Measurements from ENCODE around the gene ORM2. TPM values are rescaled to one million over a fixed set of nuclear protein-coding genes. Genes with fewer than 3 reads are reported as not detected.

Gene ORM2
- total RNA-seq, 1 donor from 2014 or later, result not detected

GRCh38 chr9:114314256-114314867, 15.3 kb upstream of the ORM2 start:
- Mint-ChIP-seq H3K27ac (ENCODE audit: unreplicated experiment) (no peak overlapping the region), H3K4me1 (ENCODE audit: low read depth, unreplicated experiment) (peaks cover 4% of the 10 kb centered on the region), H3K4me3 (ENCODE audit: unreplicated experiment) (no peak overlapping the region), H3K9me3 (ENCODE audit: unreplicated experiment) (peaks cover 5% of the 10 kb centered on the region), H3K36me3 (ENCODE audit: low read depth, unreplicated experiment) (peaks cover 13% of the 10 kb centered on the region), H3K27me3 (ENCODE audit: low read depth, unreplicated experiment) (peaks cover 5% of the 10 kb centered on the region)
- Histone ChIP-seq H4K20me1 (ENCODE audit: insufficient read depth, low read length) (no peaks in the 10 kb centered on the region), H3K27ac (ENCODE audit: low read depth, low read length) (no peak overlapping the region), H3K4me3 (ENCODE audit: insufficient read depth, low read depth, low read length) (no peak overlapping the region), H2AFZ (ENCODE audit: low read depth, low read length) (no peak overlapping the region), H3K36me3 (ENCODE audit: insufficient read depth, low read length) (no peaks in the 10 kb centered on the region), H3K79me2 (ENCODE audit: insufficient read depth, low read length) (no peaks in the 10 kb centered on the region), H3K9ac (ENCODE audit: low read length) (no peak overlapping the region), H3K4me2 (ENCODE audit: low read length) (no peak overlapping the region), H3K9me3 (ENCODE audit: insufficient read depth, low read depth, low read length) (no peaks in the 10 kb centered on the region), H3K27me3 (ENCODE audit: insufficient read depth, low read length) (no peaks in the 10 kb centered on the region), H3K4me1 (ENCODE audit: insufficient read depth, low read length) (peaks cover 3% of the 10 kb centered on the region)
- no peak for TF ChIP-seq CTCF (IDR thresholded peaks at IDR 0.05; ENCODE audit: insufficient read depth, low read depth, low read length)
- TF ChIP-seq EZH2 (IDR thresholded peaks at IDR 0.05; ENCODE audit: insufficient read depth, low read length), result no peak
- no peak for DNase-seq (ENCODE audit: low read depth)
- FAIRE-seq, result no peak

DNA sequence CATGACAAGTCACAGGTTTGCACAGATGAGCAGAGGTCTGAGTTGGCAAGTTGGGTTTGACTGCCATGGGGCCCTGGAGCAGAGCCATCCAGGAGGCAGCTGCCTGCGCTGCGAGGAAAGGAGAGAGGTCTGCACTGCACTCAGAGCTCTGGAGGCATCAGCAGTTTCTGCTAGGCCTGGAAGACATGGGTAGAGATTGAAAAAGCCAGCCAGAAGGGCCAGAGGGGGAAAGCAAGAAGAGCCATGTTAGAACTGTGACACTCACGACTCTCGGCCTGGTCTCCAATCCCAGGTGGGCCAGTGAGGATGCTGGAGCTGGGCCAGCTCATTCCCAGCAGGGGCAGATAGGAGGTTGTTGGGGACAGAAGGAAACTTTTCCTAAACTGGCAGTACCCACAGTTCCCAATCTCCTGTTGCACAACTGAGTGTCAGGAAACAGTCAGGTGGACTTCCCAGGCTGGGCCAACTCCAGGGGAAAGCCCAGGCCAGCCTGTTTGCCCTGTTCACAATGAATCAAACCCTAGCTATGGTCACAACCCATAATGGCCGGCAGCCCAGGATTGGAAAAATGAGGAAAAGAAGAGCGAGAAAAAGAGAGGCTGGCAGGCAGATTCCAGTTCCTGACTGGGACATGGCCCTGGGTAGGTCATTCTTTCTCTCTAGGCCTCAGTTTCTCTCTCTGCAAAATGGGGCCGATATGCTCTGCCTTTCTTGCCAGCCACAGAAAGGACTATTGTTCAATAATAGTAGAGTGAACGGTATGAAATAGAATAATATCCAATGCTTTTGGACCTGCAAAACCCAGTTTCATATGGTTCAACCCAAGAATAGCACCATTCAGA, 14.6 kb upstream of the ORM2 start:
- no peaks in the 10 kb centered on the region for H3K36me3 ChIP-seq (ENCODE audit: insufficient read depth, low read length)
- H4K20me1 ChIP-seq (ENCODE audit: insufficient read depth, low read length), result no peaks in the 10 kb centered on the region
- H3K9me3 Mint-ChIP-seq (ENCODE audit: unreplicated experiment), result peaks cover 5% of the 10 kb centered on the region
- H3K4me1 Mint-ChIP-seq (ENCODE audit: low read depth, unreplicated experiment), result peaks cover 4% of the 10 kb centered on the region
- peaks cover 5% of the 10 kb centered on the region for H3K27me3 Mint-ChIP-seq (ENCODE audit: low read depth, unreplicated experiment)
- H3K79me2 ChIP-seq (ENCODE audit: insufficient read depth, low read length), result no peaks in the 10 kb centered on the region
- FAIRE-seq, result no peak
- no peak overlapping the region for H2AFZ ChIP-seq (ENCODE audit: low read depth, low read length)
- no peak overlapping the region for H3K4me3 ChIP-seq (ENCODE audit: insufficient read depth, low read depth, low read length)
- H3K9me3 ChIP-seq (ENCODE audit: insufficient read depth, low read depth, low read length), result no peaks in the 10 kb centered on the region
- H3K4me1 ChIP-seq (ENCODE audit: insufficient read depth, low read length), result peaks cover 3% of the 10 kb centered on the region
- no peaks in the 10 kb centered on the region for H3K27me3 ChIP-seq (ENCODE audit: insufficient read depth, low read length)
- no peak overlapping the region for H3K4me2 ChIP-seq (ENCODE audit: low read length)
- H3K27ac ChIP-seq (ENCODE audit: low read depth, low read length), result no peak overlapping the region
- no peak overlapping the region for H3K27ac Mint-ChIP-seq (ENCODE audit: unreplicated experiment)
- no peak for TF ChIP-seq EZH2 (IDR thresholded peaks at IDR 0.05; ENCODE audit: insufficient read depth, low read length)
- TF ChIP-seq CTCF (IDR thresholded peaks at IDR 0.05; ENCODE audit: insufficient read depth, low read depth, low read length), result no peak
- no peak overlapping the region for H3K4me3 Mint-ChIP-seq (ENCODE audit: unreplicated experiment)
- H3K36me3 Mint-ChIP-seq (ENCODE audit: low read depth, unreplicated experiment), result peaks cover 13% of the 10 kb centered on the region
- no peak overlapping the region for H3K9ac ChIP-seq (ENCODE audit: low read length)
- no peak for DNase-seq (ENCODE audit: low read depth)

Measured in astrocyte (in vitro differentiated cells and primary cell).